Breast epithelium (tissue), 4 donors: ENCODE measurements around the gene PALLD. TPM values are rescaled to one million over a fixed set of nuclear protein-coding genes. Genes with fewer than 3 reads are reported as not detected.
"Not testable (repeated sequence)": the region's sequence is repeated elsewhere in the genome, so short reads cannot be mapped to it uniquely, and the experiment has no call there.

Experiments used
- DNase-seq, 2 donors: peaks; one replicate each; pipeline ENCODE4 v3.0.0-alpha.2; 2019; ENCODE audit warnings: low spot score in 2 of 2
- H3K27ac ChIP-seq, 2 donors: fragments of 200-600 bp; sonication (generic) in 1 of 2; one replicate each; pipeline ENCODE4 v1.5.1; 2016 to 2019; ENCODE audit warnings: mild to moderate bottlenecking in 1 of 2
- H3K27me3 ChIP-seq, 2 donors: fragments of 200-600 bp; sonication (generic) in 1 of 2; one replicate each; pipeline versions ENCODE4 v1.5.1 to v1.6.0; 2017 to 2019; ENCODE audit warnings: control low read depth in 1 of 2, mild to moderate bottlenecking in 1 of 2
- H3K36me3 ChIP-seq: fragments of 200-600 bp; one replicate; pipeline ENCODE4 v1.5.1; 2019
- H3K4me1 ChIP-seq, 2 donors: fragments of 200-600 bp; sonication (generic); one replicate each; pipeline ENCODE4 v1.5.1; 2016 to 2019; ENCODE audit warnings: control low read depth in 1 of 2
- H3K4me3 ChIP-seq, 3 donors: fragments of 200-600 bp; sonication (generic); 1 replicate in 2 of 3; 2 replicates in 1 of 3; pipeline ENCODE4 v1.5.1; 2016 to 2019; ENCODE audit warnings: mild to moderate bottlenecking in 3 of 3, moderate library complexity in 2 of 3
- H3K9me3 ChIP-seq, 2 donors: fragments of 200-600 bp; sonication (generic) in 1 of 2; one replicate each; pipeline ENCODE4 v1.5.1; 2016 to 2019; ENCODE audit warnings: control low read depth in 1 of 2
- POLR2A ChIP-seq: fragments of 450-650 bp; IDR thresholded peaks from one replicate; pipeline ENCODE4 v1.6.1; 2016; ENCODE audit warnings: antibody characterized with exemption, mild to moderate bottlenecking, moderate library complexity
- POLR2AphosphoS5 ChIP-seq, 3 donors: sonication (generic); formaldehyde crosslinking; IDR thresholded peaks; one replicate each; pipeline ENCODE4 v1.6.1; 2017; ENCODE audit warnings: antibody characterized with exemption in 3 of 3
- intact Hi-C: fragments of 100-400 bp; cut with DNase I; formaldehyde crosslinking; loops from one replicate; pipeline ENCODE4 v1.15.1; 2023; ENCODE audit warnings: low total_unique reads
- total RNA-seq, 3 donors: library from RNA; depleted of rRNA; stranded (reverse); fragments of >200 nt; gene quantifications; one replicate each; pipeline ENCODE4 v1.1.0, GENCODE V29; 2016
- TF ChIP-seq, protein P1 (sequence below), 3 donors: fragments of 450-650 bp; IDR thresholded peaks; one replicate each; pipeline ENCODE4 v1.5.1; 2016 to 2017; ENCODE audit warnings: antibody characterized with exemption in 3 of 3, mild to moderate bottlenecking in 3 of 3, moderate library complexity in 3 of 3

The PALLD gene
- total RNA-seq, 3 donors from 2014 or later: 96.0 to 186 (median 174) TPM

DNA sequence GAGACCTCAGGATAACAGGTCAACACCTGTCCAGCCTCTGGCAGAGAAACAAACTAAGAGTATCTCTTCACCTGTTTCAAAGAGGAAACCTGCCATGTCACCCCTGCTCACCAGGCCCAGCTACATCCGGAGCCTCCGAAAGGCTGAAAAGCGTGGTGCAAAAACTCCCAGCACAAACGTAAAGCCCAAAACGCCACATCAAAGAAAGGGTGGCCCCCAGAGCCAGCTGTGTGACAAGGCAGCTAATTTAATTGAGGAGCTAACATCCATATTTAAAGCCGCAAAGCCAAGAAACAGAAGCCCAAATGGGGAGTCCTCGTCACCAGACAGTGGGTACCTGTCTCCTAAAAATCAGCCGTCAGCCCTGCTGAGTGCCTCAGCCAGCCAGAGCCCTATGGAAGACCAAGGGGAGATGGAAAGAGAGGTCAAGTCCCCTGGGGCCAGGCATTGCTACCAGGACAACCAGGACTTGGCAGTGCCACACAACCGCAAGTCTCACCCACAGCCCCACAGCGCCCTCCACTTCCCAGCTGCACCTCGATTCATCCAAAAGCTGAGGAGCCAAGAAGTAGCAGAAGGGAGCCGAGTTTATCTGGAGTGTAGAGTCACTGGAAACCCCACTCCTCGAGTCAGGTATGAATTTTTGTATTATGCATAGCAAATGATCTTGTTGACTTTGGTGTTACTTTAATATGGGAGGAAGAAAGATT, 15.1 kb downstream of the PALLD start:
- no peaks in the 10 kb centered on the region for H3K9me3 ChIP-seq
- H3K4me3 ChIP-seq: no peak overlapping the region
- H3K4me1 ChIP-seq: no peaks in the 10 kb centered on the region
- no peak overlapping the region for H3K27ac ChIP-seq
- TF ChIP-seq, protein P1, sequence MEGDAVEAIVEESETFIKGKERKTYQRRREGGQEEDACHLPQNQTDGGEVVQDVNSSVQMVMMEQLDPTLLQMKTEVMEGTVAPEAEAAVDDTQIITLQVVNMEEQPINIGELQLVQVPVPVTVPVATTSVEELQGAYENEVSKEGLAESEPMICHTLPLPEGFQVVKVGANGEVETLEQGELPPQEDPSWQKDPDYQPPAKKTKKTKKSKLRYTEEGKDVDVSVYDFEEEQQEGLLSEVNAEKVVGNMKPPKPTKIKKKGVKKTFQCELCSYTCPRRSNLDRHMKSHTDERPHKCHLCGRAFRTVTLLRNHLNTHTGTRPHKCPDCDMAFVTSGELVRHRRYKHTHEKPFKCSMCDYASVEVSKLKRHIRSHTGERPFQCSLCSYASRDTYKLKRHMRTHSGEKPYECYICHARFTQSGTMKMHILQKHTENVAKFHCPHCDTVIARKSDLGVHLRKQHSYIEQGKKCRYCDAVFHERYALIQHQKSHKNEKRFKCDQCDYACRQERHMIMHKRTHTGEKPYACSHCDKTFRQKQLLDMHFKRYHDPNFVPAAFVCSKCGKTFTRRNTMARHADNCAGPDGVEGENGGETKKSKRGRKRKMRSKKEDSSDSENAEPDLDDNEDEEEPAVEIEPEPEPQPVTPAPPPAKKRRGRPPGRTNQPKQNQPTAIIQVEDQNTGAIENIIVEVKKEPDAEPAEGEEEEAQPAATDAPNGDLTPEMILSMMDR (IDR thresholded peaks at IDR 0.05): no peak
- no peak for TF ChIP-seq POLR2A
- TF ChIP-seq POLR2AphosphoS5 (IDR thresholded peaks at IDR 0.05): no peak
- H3K36me3 ChIP-seq: no peaks in the 10 kb centered on the region
- no peak for DNase-seq
- H3K27me3 ChIP-seq: no peaks in the 10 kb centered on the region
- intact Hi-C loops: no loop called here

DNA sequence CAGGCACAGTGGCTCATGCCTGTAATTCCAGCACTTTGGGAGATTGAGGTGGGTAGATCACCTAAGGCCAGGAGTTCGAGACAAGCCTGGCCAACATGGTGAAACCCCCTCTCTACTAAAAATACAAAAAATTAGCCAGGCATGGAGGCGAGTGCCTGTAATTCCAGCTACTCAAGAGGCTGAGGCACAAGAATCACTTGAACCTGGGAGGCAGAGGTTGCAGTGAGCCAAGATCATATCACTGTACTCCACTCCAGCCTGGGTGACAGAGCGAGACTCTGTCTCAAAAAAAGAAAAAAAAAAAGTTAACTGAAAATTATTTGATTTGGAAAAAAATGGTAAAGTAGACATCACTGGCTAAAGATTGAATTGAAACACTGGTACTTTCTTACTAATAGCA, 17.0 kb downstream of the PALLD start:
- H3K27ac ChIP-seq, H3K4me3 ChIP-seq, H3K9me3 ChIP-seq, intact Hi-C loops, H3K27me3 ChIP-seq, H3K4me1 ChIP-seq, H3K36me3 ChIP-seq, DNase-seq: not testable (repeated sequence)

DNA sequence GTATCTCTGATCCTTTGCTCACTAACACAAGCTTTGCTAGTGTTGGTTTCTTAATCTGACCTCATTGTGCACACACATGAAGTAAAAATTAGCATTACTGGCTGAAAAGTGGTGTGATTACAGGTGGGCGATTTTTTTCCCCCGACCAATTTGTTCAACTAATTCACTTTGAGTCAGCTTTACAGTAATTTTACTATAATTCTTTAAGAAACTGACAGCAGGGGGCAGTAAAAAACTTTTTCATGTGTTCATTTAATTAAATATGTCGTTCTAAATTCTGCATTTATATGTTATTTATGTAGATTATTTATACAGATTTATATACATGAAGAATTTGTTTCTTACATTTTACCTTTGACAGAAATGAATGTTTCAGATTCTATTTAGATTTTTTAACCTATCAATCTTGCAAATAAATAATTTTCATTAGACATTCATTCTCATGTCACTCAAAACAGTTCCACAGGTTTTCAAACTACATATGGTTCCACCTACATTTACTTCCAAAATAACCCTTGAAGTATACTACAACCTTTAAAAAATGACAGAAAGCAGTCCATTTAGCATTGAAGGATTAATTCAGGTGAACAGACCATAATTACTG, 17.5 kb downstream of the PALLD start:
- no peaks in the 10 kb centered on the region for H3K9me3 ChIP-seq
- no peak overlapping the region for H3K4me3 ChIP-seq
- no peak overlapping the region for H3K27ac ChIP-seq
- no peaks in the 10 kb centered on the region for H3K27me3 ChIP-seq
- H3K36me3 ChIP-seq: no peaks in the 10 kb centered on the region
- DNase-seq: no peak
- H3K4me1 ChIP-seq: no peaks in the 10 kb centered on the region
- TF ChIP-seq, protein P1 (IDR thresholded peaks at IDR 0.05): peak; percentile 23 to 47 (median 44)
- TF ChIP-seq POLR2A (no peak), POLR2AphosphoS5 (IDR thresholded peaks at IDR 0.05) (no peak)
- intact Hi-C loops: no loop called here

DNA sequence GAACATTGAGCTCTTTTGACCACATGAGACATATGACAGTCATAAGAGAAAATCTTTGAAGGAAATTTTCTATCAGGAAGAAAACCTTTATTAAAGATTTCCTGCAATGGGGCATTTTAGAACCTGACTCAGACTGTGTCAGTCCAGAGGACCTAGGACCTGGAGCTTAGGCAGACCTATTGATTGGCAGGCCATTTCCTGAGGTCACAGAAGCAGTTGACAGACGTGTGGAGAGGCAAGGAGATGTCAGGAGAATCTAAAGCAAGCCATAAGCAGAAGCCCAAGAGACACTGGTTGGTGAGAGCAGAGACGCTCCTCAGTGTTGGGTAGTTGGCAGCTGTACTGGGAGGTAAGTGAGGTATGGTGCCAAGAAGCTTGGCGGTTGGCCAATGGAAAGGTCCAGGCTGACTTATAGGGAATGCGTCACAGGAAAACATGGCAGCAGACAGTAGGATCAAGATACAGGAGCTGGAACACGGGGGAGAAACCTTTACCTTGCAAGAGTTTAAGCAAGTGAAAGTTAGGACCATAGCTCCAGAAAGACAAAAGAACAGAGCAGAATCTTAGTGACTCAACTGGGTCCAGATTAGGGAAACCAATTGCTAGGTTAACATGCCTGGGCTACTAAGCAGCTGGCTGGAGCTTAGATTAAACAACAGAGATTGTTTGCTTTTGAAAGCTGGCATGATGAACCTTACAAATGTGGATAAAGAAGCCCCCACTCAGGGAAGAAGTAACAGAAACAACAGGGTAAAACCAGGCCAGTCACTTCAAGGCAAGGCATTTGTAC, 18.6 kb downstream of the PALLD start:
- no peaks in the 10 kb centered on the region for H3K27me3 ChIP-seq
- no peaks in the 10 kb centered on the region for H3K9me3 ChIP-seq
- no peak for DNase-seq
- no peaks in the 10 kb centered on the region for H3K4me1 ChIP-seq
- TF ChIP-seq POLR2A: no peak
- TF ChIP-seq, protein P1 (IDR thresholded peaks at IDR 0.05): no peak
- TF ChIP-seq POLR2AphosphoS5 (IDR thresholded peaks at IDR 0.05): no peak
- no peak overlapping the region for H3K27ac ChIP-seq
- no peaks in the 10 kb centered on the region for H3K36me3 ChIP-seq
- H3K4me3 ChIP-seq: no peak overlapping the region
- intact Hi-C loops: no loop called here

DNA sequence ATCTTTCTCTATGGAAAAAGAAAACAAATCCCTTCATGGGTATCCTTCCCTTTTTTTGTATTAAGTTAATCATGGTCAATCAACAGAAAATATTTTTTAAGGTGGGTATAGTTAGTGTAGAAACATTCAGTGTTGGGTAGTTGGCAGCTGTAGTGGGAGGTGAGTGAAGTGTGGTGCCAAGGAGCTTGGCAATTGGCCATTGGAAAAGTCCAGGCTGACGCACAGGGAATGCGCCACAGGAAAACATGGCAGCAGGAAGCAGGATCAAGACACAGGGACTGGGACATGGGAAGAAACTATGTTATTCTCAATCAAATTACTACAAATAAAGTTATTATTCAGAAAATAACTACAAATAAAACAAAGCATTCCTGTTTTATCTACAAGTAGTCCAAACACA, 20.0 kb downstream of the PALLD start:
- DNase-seq: no peak
- Histone ChIP-seq H3K9me3 (no peaks in the 10 kb centered on the region), H3K27ac (no peak overlapping the region), H3K4me3 (no peak overlapping the region), H3K4me1 (no peaks in the 10 kb centered on the region), H3K36me3 (no peaks in the 10 kb centered on the region), H3K27me3 (no peaks in the 10 kb centered on the region)
- intact Hi-C loops: no loop called here
- TF ChIP-seq, protein P1 (IDR thresholded peaks at IDR 0.05): no peak
- no peak for TF ChIP-seq POLR2AphosphoS5 (IDR thresholded peaks at IDR 0.05)
- TF ChIP-seq POLR2A: no peak
